B cell (primary cell): Measurements from ENCODE around the gene UBR3. TPM values are rescaled to one million over a fixed set of nuclear protein-coding genes. Genes with fewer than 3 reads are reported as not detected.
"Not testable (repeated sequence)": the region's sequence is repeated elsewhere in the genome, so short reads cannot be mapped to it uniquely, and the experiment has no call there.

Source experiments
- ATAC-seq: fragments of 200-7000 bp; cut with Tn5 transposase; one replicate; pipeline ENCODE4 v1.10.0; 2021; ENCODE audit warnings: low read depth, mild to moderate bottlenecking, moderate number of reproducible peaks, moderate library complexity
- CTCF ChIA-PET: fragments of 350-600 bp; sonication (Branson Sonifier 250); formaldehyde crosslinking; loops from one replicate; lab custom pipeline; 2021; ENCODE audit warnings: antibody characterized with exemption, inconsistent platforms; lab: Charles Lee
- POLR2A ChIA-PET: fragments of 350-600 bp; sonication (Branson Sonifier 250); formaldehyde crosslinking; loops from one replicate; lab custom pipeline; 2021; ENCODE audit warnings: antibody characterized with exemption; lab: Charles Lee
- DNase-seq: peaks from one replicate; pipeline ENCODE4 v3.0.0; 2013
- H2AFZ ChIP-seq: 2 replicates; pipeline ENCODE4 v1.6.1; 2012; ENCODE audit warnings: mild to moderate bottlenecking, low read depth, low read length; ENCODE audit not compliant: insufficient read depth, poor library complexity, severe bottlenecking
- H3K27ac ChIP-seq, 2 donors: 1 replicate in 1 of 2; 2 replicates in 1 of 2; pipeline ENCODE4 v1.5.1; 2012 to 2013; ENCODE audit warnings: low read length in 2 of 2, mild to moderate bottlenecking in 2 of 2, moderate library complexity in 1 of 2
- H3K27me3 ChIP-seq, 4 experiments: fragments of 200-600 bp in 1 of 4; sonication (generic) in 1 of 4; replicated peaks in 1 of 4; 1 replicate in 2 of 4; 2 replicates in 2 of 4; pipeline versions ENCODE4 v1.6.1 to v1.7.0; 2013 to 2016; ENCODE audit warnings: low read length in 3 of 4, mild to moderate bottlenecking in 2 of 4, mixed read lengths in 1 of 4, moderate library complexity in 1 of 4; ENCODE audit not compliant: insufficient read depth in 4 of 4, control insufficient read depth in 3 of 4; ENCODE audit errors: control extremely low read depth in 1 of 4
- H3K36me3 ChIP-seq, 2 experiments: replicated peaks in 1 of 2; 1 replicate in 1 of 2; 2 replicates in 1 of 2; pipeline versions ENCODE4 v1.6.1 to v1.7.1; 2013; ENCODE audit warnings: low read length in 1 of 2; ENCODE audit not compliant: insufficient read depth in 2 of 2, control insufficient read depth in 1 of 2; ENCODE audit errors: control extremely low read depth in 1 of 2, extremely low read depth in 1 of 2
- H3K4me1 ChIP-seq, 2 donors: fragments of 200-600 bp in 1 of 2; sonication (generic) in 1 of 2; 1 replicate in 1 of 2; 2 replicates in 1 of 2; pipeline versions ENCODE4 v1.5.1 to v1.6.1; 2013 to 2017; ENCODE audit warnings: low read length in 2 of 2; ENCODE audit not compliant: control insufficient read depth in 2 of 2, insufficient read depth in 2 of 2
- H3K4me2 ChIP-seq: replicated peaks from 2 replicates; pipeline ENCODE3; 2012; ENCODE audit warnings: mild to moderate bottlenecking, low read depth, low read length; ENCODE audit not compliant: poor library complexity, severe bottlenecking
- H3K4me3 ChIP-seq, 5 experiments: fragments of 200-600 bp in 1 of 5; sonication (generic) in 1 of 5; 1 replicate in 3 of 5; 2 replicates in 2 of 5; pipeline versions ENCODE4 v1.5.1 to v1.7.0; 2011 to 2016; ENCODE audit warnings: low read length in 4 of 5, mild to moderate bottlenecking in 4 of 5, low read depth in 2 of 5, control low read depth in 1 of 5, moderate library complexity in 1 of 5; ENCODE audit not compliant: insufficient read depth in 1 of 5; ENCODE audit errors: control extremely low read depth in 1 of 5, extremely low read depth in 1 of 5
- H3K79me2 ChIP-seq: fragments of 200-600 bp; sonication (generic); one replicate; pipeline ENCODE4 v1.6.0; 2016; ENCODE audit warnings: low read length; ENCODE audit not compliant: control insufficient read depth, insufficient read depth
- H3K9ac ChIP-seq: fragments of 200-600 bp; sonication (generic); 2 replicates; pipeline ENCODE4 v1.6.1; 2017; ENCODE audit warnings: mild to moderate bottlenecking, low read length, moderate library complexity
- H3K9me3 ChIP-seq, 3 donors: one replicate each; pipeline versions ENCODE4 v1.6.1 to v1.7.1; 2013; ENCODE audit warnings: low read length in 2 of 3; ENCODE audit not compliant: control insufficient read depth in 2 of 3, insufficient read depth in 1 of 3; ENCODE audit errors: control extremely low read depth in 1 of 3
- H4K20me1 ChIP-seq: 2 replicates; pipeline ENCODE4 v1.6.0; 2012; ENCODE audit warnings: mild to moderate bottlenecking, low read length; ENCODE audit not compliant: insufficient read depth, control insufficient read depth, poor library complexity, severe bottlenecking
- H3K27ac Mint-ChIP-seq: one replicate; pipeline ENCODE4 v1.8.0; 2021; ENCODE audit warnings: mixed read lengths
- H3K27me3 Mint-ChIP-seq: one replicate; pipeline ENCODE4 v1.8.0; 2021; ENCODE audit warnings: mixed read lengths
- H3K4me1 Mint-ChIP-seq: one replicate; pipeline ENCODE4 v1.8.0; 2021; ENCODE audit warnings: mixed read lengths
- H3K4me3 Mint-ChIP-seq: one replicate; pipeline ENCODE4 v1.8.0; 2021; ENCODE audit warnings: mixed read lengths
- H3K9me3 Mint-ChIP-seq: one replicate; pipeline ENCODE4 v1.8.0; 2022; ENCODE audit warnings: mixed read lengths; ENCODE audit not compliant: insufficient read depth
- EZH2 ChIP-seq: IDR thresholded peaks from 2 replicates; pipeline ENCODE4 v1.6.1; 2012; ENCODE audit warnings: borderline replicate concordance, low read depth, mild to moderate bottlenecking, moderate library complexity, low read length; ENCODE audit not compliant: insufficient read depth, poor library complexity, severe bottlenecking
- WGBS: methylation state at CpG from one replicate; pipeline ENCODE4 v1.1.5; 2013; ENCODE audit warnings: missing lambda C conversion rate; ENCODE audit not compliant: insufficient coverage; 5-methylcytosine and 5-hydroxymethylcytosine counted together
- intact Hi-C: fragments of 100-400 bp; cut with micrococcal nuclease; formaldehyde crosslinking; loops from one replicate; pipeline ENCODE4 v1.10.0; 2022
- polyA plus RNA-seq: library from polyadenylated mRNA; depleted of rRNA; stranded (reverse); fragments of >200 nt; gene quantifications from 2 replicates; pipeline ENCODE4 v1.2.3, GENCODE V29; 2012
- total RNA-seq, 2 donors: library from RNA; stranded (reverse); fragments of 120-200 nt in 1 of 2; gene quantifications; 1 replicate in 1 of 2; 2 replicates in 1 of 2; pipeline versions ENCODE4 v1.2.3 to v1.2.4, GENCODE V29; 2013 to 2022
- TF ChIP-seq, protein P1 (sequence below): fragments of 200-600 bp; IDR thresholded peaks from one replicate; pipeline ENCODE4 v1.8.0; 2022; ENCODE audit warnings: antibody characterized with exemption, mild to moderate bottlenecking

Gene UBR3
- total and polyA plus RNA-seq, 2 donors (not counting 1 experiment from before 2014, with no cell fraction given): 5.9 to 58.1 TPM

DNA sequence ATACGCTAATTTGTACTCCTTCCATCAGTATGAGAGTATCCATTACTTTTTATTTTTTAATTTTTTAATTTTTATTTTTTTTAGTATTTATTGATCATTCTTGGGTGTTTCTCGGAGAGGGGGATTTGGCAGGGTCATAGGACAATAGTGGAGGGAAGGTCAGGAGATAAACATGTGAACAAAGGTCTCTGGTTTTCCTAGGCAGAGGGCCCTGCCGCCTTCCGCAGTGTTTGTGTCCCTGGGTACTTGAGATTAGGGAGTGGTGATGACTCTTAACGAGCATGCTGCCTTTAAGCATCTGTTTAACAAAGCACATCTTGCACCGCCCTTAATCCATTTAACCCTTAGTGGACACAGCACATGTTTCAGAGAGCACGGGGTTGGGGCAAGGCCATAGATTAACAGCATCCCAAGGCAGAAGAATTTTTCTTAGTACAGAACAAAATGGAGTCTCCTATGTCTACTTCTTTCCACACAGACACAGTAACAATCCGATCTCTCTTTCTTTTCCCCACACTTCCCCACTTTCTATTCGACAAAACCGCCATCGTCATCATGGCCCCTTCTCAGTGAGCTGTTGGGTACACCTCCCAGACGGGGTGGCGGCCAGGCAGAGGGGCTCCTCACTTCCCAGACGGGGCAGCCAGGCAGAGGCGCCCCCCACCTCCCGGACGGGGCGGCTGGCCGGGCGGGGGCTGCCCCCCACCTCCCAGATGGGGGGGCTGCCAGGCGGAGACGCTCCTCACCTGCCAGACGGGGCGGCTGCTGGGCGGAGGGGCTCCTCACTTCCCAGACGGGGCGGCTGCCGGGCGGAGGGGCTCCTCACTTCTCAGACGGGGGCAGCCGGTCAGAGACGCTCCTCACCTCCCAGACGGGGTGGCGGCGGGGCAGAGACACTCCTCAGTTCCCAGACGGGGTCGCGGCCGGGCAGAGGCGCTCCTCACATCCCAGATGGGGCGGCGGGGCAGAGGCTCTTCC is 28.3 kb downstream of the UBR3 start:
- H4K20me1 ChIP-seq, H3K4me2 ChIP-seq, H3K27ac Mint-ChIP-seq, H3K9me3 Mint-ChIP-seq, H3K27me3 ChIP-seq, H3K4me3 ChIP-seq, H2AFZ ChIP-seq, H3K4me3 Mint-ChIP-seq, H3K27ac ChIP-seq, H3K9ac ChIP-seq, H3K4me1 ChIP-seq, DNase-seq, H3K36me3 ChIP-seq, CTCF ChIA-PET, intact Hi-C loops, H3K27me3 Mint-ChIP-seq, ATAC-seq, POLR2A ChIA-PET: not testable (repeated sequence)
- peaks cover 0 to 16% (median 0%) of the 10 kb centered on the region in 3 donors for H3K9me3 ChIP-seq
- H3K79me2 ChIP-seq: peaks cover 34% of the 10 kb centered on the region
- WGBS: 99% methylated on average over 13 of the region's 42 CpGs
- H3K4me1 Mint-ChIP-seq: peaks cover 19% of the 10 kb centered on the region

DNA sequence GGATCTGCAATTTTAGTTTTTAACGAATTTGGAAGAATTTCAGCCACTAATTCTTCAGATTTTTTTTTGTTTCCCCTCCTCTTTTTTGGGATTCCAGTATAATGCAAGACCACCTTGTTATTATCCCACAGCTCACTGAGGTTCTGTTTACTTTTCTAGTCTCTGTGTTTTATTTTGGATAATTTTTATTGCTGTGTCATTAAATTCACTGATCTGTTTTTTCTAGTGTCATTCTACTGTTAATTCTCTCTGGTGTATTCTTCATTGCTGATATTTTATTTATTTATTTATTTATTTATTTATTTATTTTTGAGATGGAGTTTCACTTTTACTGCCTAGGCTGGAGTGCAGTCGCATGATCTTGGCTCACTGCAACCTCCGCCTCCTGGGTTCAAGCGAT is 32.2 kb downstream of the UBR3 start:
- Mint-ChIP-seq H3K4me3 (no peak overlapping the region), H3K27me3 (no peaks in the 10 kb centered on the region), H3K4me1 (peaks cover 14% of the 10 kb centered on the region), H3K27ac (no peak overlapping the region), H3K9me3 (no peaks in the 10 kb centered on the region)
- POLR2A ChIA-PET: no interaction called here
- Histone ChIP-seq H3K27ac (no peak overlapping the region), H2AFZ (no peak overlapping the region), H3K4me3 (no peak overlapping the region), H3K9me3 (peaks cover 0 to 12% (median 0%) of the 10 kb centered on the region in 3 donors), H4K20me1 (peaks cover 29% of the 10 kb centered on the region), H3K4me2 (no peak overlapping the region), H3K36me3 (no peaks in the 10 kb centered on the region), H3K79me2 (peaks cover 65% of the 10 kb centered on the region), H3K27me3 (no peaks in the 10 kb centered on the region), H3K9ac (no peak overlapping the region), H3K4me1 (no peaks in the 10 kb centered on the region)
- intact Hi-C loops: no loop called here
- 94% methylated on average over 3 of the region's 4 CpGs for WGBS
- no peak for TF ChIP-seq EZH2
- TF ChIP-seq, protein P1, sequence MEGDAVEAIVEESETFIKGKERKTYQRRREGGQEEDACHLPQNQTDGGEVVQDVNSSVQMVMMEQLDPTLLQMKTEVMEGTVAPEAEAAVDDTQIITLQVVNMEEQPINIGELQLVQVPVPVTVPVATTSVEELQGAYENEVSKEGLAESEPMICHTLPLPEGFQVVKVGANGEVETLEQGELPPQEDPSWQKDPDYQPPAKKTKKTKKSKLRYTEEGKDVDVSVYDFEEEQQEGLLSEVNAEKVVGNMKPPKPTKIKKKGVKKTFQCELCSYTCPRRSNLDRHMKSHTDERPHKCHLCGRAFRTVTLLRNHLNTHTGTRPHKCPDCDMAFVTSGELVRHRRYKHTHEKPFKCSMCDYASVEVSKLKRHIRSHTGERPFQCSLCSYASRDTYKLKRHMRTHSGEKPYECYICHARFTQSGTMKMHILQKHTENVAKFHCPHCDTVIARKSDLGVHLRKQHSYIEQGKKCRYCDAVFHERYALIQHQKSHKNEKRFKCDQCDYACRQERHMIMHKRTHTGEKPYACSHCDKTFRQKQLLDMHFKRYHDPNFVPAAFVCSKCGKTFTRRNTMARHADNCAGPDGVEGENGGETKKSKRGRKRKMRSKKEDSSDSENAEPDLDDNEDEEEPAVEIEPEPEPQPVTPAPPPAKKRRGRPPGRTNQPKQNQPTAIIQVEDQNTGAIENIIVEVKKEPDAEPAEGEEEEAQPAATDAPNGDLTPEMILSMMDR: no peak
- ATAC-seq (no peak), DNase-seq (no peak)
- CTCF ChIA-PET: no interaction called here
